ENCODE measurements around the gene NIPA2.

DNA sequence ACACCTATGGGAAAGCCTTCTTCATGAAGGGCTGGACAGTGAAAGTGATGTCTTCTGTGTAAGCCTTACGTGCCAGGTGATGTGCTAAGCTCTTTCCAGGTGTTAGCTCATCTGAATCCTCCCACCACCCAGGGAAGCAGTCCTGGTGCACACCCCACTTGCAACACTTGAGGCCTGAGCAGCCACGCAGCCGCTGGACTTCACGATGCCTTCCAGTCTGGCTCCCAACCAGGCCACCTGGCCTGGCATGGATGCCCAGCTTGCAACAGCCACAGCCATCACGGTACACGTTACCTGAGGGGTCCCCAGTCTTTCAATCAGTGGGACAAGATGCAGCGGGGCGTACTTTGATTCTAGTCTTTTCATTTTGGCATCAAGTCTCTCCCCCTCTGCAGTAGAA, 35.8 kb downstream of the NIPA2 start:
- TF ChIP-seq JUND (CRISPR knock-in tag; IDR thresholded peaks at IDR 0.05) (no peak), CEBPB (IDR thresholded peaks at IDR 0.05; ENCODE audit: borderline replicate concordance, low read depth, low read length) (no peak), NFIC (IDR thresholded peaks at IDR 0.05; ENCODE audit: low read length) (no peak), CBX2 (IDR thresholded peaks at IDR 0.05; ENCODE audit: low read depth, low read length) (no peak), CBX2 (CRISPR knock-in tag; IDR thresholded peaks at IDR 0.05; ENCODE audit: low read depth) (no peak), FOSL2 (CRISPR knock-in tag; IDR thresholded peaks at IDR 0.05) (no peak), ZNF24 (IDR thresholded peaks at IDR 0.05) (no peak), TARDBP (CRISPR knock-in tag; IDR thresholded peaks at IDR 0.05) (no peak), YY1 (IDR thresholded peaks at IDR 0.05; ENCODE audit: insufficient read depth, insufficient replicate concordance, low read depth, low read length) (no peak), SRSF4 (IDR thresholded peaks at IDR 0.05; ENCODE audit: low read depth, low read length, poor library complexity, severe bottlenecking) (no peak)
- TF ChIP-seq, protein P1, sequence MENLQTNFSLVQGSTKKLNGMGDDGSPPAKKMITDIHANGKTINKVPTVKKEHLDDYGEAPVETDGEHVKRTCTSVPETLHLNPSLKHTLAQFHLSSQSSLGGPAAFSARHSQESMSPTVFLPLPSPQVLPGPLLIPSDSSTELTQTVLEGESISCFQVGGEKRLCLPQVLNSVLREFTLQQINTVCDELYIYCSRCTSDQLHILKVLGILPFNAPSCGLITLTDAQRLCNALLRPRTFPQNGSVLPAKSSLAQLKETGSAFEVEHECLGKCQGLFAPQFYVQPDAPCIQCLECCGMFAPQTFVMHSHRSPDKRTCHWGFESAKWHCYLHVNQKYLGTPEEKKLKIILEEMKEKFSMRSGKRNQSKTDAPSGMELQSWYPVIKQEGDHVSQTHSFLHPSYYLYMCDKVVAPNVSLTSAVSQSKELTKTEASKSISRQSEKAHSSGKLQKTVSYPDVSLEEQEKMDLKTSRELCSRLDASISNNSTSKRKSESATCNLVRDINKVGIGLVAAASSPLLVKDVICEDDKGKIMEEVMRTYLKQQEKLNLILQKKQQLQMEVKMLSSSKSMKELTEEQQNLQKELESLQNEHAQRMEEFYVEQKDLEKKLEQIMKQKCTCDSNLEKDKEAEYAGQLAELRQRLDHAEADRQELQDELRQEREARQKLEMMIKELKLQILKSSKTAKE (CRISPR knock-in tag; IDR thresholded peaks at IDR 0.05; ENCODE audit: borderline replicate concordance) = no peak
- TF ChIP-seq, protein P2, sequence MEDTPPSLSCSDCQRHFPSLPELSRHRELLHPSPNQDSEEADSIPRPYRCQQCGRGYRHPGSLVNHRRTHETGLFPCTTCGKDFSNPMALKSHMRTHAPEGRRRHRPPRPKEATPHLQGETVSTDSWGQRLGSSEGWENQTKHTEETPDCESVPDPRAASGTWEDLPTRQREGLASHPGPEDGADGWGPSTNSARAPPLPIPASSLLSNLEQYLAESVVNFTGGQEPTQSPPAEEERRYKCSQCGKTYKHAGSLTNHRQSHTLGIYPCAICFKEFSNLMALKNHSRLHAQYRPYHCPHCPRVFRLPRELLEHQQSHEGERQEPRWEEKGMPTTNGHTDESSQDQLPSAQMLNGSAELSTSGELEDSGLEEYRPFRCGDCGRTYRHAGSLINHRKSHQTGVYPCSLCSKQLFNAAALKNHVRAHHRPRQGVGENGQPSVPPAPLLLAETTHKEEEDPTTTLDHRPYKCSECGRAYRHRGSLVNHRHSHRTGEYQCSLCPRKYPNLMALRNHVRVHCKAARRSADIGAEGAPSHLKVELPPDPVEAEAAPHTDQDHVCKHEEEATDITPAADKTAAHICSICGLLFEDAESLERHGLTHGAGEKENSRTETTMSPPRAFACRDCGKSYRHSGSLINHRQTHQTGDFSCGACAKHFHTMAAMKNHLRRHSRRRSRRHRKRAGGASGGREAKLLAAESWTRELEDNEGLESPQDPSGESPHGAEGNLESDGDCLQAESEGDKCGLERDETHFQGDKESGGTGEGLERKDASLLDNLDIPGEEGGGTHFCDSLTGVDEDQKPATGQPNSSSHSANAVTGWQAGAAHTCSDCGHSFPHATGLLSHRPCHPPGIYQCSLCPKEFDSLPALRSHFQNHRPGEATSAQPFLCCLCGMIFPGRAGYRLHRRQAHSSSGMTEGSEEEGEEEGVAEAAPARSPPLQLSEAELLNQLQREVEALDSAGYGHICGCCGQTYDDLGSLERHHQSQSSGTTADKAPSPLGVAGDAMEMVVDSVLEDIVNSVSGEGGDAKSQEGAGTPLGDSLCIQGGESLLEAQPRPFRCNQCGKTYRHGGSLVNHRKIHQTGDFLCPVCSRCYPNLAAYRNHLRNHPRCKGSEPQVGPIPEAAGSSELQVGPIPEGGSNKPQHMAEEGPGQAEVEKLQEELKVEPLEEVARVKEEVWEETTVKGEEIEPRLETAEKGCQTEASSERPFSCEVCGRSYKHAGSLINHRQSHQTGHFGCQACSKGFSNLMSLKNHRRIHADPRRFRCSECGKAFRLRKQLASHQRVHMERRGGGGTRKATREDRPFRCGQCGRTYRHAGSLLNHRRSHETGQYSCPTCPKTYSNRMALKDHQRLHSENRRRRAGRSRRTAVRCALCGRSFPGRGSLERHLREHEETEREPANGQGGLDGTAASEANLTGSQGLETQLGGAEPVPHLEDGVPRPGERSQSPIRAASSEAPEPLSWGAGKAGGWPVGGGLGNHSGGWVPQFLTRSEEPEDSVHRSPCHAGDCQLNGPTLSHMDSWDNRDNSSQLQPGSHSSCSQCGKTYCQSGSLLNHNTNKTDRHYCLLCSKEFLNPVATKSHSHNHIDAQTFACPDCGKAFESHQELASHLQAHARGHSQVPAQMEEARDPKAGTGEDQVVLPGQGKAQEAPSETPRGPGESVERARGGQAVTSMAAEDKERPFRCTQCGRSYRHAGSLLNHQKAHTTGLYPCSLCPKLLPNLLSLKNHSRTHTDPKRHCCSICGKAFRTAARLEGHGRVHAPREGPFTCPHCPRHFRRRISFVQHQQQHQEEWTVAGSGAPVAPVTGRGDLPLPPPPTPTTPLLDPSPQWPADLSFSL (CRISPR knock-in tag; IDR thresholded peaks at IDR 0.05) = no peak
- TF ChIP-seq, protein P3, sequence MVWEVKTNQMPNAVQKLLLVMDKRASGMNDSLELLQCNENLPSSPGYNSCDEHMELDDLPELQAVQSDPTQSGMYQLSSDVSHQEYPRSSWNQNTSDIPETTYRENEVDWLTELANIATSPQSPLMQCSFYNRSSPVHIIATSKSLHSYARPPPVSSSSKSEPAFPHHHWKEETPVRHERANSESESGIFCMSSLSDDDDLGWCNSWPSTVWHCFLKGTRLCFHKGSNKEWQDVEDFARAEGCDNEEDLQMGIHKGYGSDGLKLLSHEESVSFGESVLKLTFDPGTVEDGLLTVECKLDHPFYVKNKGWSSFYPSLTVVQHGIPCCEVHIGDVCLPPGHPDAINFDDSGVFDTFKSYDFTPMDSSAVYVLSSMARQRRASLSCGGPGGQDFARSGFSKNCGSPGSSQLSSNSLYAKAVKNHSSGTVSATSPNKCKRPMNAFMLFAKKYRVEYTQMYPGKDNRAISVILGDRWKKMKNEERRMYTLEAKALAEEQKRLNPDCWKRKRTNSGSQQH (CRISPR knock-in tag; IDR thresholded peaks at IDR 0.05; ENCODE audit: low read depth) = no peak
- TF ChIP-seq, protein P4, sequence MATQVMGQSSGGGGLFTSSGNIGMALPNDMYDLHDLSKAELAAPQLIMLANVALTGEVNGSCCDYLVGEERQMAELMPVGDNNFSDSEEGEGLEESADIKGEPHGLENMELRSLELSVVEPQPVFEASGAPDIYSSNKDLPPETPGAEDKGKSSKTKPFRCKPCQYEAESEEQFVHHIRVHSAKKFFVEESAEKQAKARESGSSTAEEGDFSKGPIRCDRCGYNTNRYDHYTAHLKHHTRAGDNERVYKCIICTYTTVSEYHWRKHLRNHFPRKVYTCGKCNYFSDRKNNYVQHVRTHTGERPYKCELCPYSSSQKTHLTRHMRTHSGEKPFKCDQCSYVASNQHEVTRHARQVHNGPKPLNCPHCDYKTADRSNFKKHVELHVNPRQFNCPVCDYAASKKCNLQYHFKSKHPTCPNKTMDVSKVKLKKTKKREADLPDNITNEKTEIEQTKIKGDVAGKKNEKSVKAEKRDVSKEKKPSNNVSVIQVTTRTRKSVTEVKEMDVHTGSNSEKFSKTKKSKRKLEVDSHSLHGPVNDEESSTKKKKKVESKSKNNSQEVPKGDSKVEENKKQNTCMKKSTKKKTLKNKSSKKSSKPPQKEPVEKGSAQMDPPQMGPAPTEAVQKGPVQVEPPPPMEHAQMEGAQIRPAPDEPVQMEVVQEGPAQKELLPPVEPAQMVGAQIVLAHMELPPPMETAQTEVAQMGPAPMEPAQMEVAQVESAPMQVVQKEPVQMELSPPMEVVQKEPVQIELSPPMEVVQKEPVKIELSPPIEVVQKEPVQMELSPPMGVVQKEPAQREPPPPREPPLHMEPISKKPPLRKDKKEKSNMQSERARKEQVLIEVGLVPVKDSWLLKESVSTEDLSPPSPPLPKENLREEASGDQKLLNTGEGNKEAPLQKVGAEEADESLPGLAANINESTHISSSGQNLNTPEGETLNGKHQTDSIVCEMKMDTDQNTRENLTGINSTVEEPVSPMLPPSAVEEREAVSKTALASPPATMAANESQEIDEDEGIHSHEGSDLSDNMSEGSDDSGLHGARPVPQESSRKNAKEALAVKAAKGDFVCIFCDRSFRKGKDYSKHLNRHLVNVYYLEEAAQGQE (IDR thresholded peaks at IDR 0.05; ENCODE audit: borderline replicate concordance in 1 of 2, low read depth in 1 of 2, low read length in 2 of 2) = no peak
